HCT116 (cell line): ENCODE data around the gene BRINP1. TPM values are rescaled to one million over a fixed set of nuclear protein-coding genes. Genes with fewer than 3 reads are reported as not detected.

Experiments used
- ATAC-seq: fragments of 200-7000 bp; cut with Tn5 transposase; 2 replicates; pipeline ENCODE4 v1.9.1; 2020; ENCODE audit warnings: mild to moderate bottlenecking, moderate library complexity
- BruUV-seq: library from RNA; stranded (reverse); fragments of 400-500 nt; replicated peaks from 2 replicates; lab custom pipeline; 2021; lab: Mats Ljungman, UMichigan
- CTCF ChIA-PET: fragments of 300-600 bp; sonication (Branson Sonifier 250); formaldehyde crosslinking; loops from one replicate; lab custom pipeline; 2021; ENCODE audit warnings: antibody characterized with exemption; lab: Charles Lee
- POLR2A ChIA-PET: fragments of 300-600, 350-600 bp; sonication (Branson Sonifier 250); formaldehyde crosslinking; loops from one replicate; lab custom pipeline; 2021; ENCODE audit warnings: antibody characterized with exemption; lab: Charles Lee
- RAD21 ChIA-PET, 2 experiments: fragments of 300-600 bp; sonication (Branson Sonifier 250); formaldehyde crosslinking; loops; one replicate each; lab custom pipeline; 2023; ENCODE audit warnings: low total read pairs in 2 of 2; ENCODE audit not compliant: uncharacterized antibody in 2 of 2, unreplicated experiment in 2 of 2, low non-redundant PET in 1 of 2; lab: Charles Lee
- DNase-seq: peaks from one replicate; pipeline ENCODE4 v3.0.0-alpha.2; 2010; ENCODE audit warnings: low read depth, low spot score
- H2AFZ ChIP-seq: fragments of 200-600 bp; shearing (Covaris generic), sonication (generic); 2 replicates; pipeline ENCODE4 v1.6.1; 2017; ENCODE audit warnings: low read depth, mixed run types, mixed read lengths, antibody characterized with exemption, low read length; ENCODE audit not compliant: poor library complexity, severe bottlenecking
- H3K27ac ChIP-seq: 2 replicates; pipeline ENCODE4 v1.5.1; 2012; ENCODE audit warnings: low read depth, low read length
- H3K27me3 ChIP-seq: fragments of 200-600 bp; sonication (generic); 2 replicates; pipeline ENCODE4 v1.6.1; 2016; ENCODE audit warnings: mixed run types, low read length, mixed read lengths; ENCODE audit not compliant: insufficient read depth
- H3K36me3 ChIP-seq, 2 experiments: fragments of 200-500 bp in 1 of 2; fragments of 200-600 bp in 1 of 2; sonication (Bioruptor generic) in 1 of 2; sonication (generic) in 1 of 2; 2 replicates each; pipeline versions ENCODE4 v1.5.1 to v1.6.1; 2014 to 2016; ENCODE audit warnings: low read length in 2 of 2, inconsistent platforms in 1 of 2, mixed read lengths in 1 of 2, mixed run types in 1 of 2; ENCODE audit not compliant: insufficient read depth in 2 of 2, control insufficient read depth in 1 of 2
- H3K4me1 ChIP-seq, 2 experiments: fragments of 200-600 bp in 1 of 2; sonication (generic) in 1 of 2; 2 replicates each; pipeline versions ENCODE4 v1.5.1 to v1.6.1; 2012 to 2017; ENCODE audit warnings: low read length in 2 of 2, inconsistent platforms in 1 of 2, mild to moderate bottlenecking in 1 of 2, mixed read lengths in 1 of 2, mixed run types in 1 of 2, moderate library complexity in 1 of 2; ENCODE audit not compliant: insufficient read depth in 2 of 2, control insufficient read depth in 1 of 2
- H3K4me2 ChIP-seq: fragments of 200-600 bp; sonication (generic); 2 replicates; pipeline ENCODE4 v1.6.1; 2017; ENCODE audit warnings: mixed run types, low read length, mixed read lengths
- H3K4me3 ChIP-seq, 2 experiments: fragments of 200-600 bp in 1 of 2; sonication (generic) in 1 of 2; replicated peaks in 1 of 2; 2 replicates each; pipeline ENCODE4 v1.5.1; 2011 to 2016; ENCODE audit warnings: low read length in 2 of 2, control low read depth in 1 of 2, low read depth in 1 of 2, mild to moderate bottlenecking in 1 of 2, mixed read lengths in 1 of 2, mixed run types in 1 of 2
- H3K79me2 ChIP-seq: fragments of 200-600 bp; sonication (generic); 2 replicates; pipeline ENCODE4 v1.6.1; 2017; ENCODE audit warnings: mild to moderate bottlenecking, mixed run types, low read length, moderate library complexity, mixed read lengths; ENCODE audit not compliant: insufficient read depth
- H3K9ac ChIP-seq: fragments of 200-600 bp; sonication (generic); 2 replicates; pipeline ENCODE4 v1.6.1; 2016; ENCODE audit warnings: low read length, mixed read lengths
- H3K9me2 ChIP-seq: fragments of 200-600 bp; sonication (generic), shearing (Covaris generic); 2 replicates; pipeline ENCODE4 v1.6.1; 2017; ENCODE audit warnings: mixed run types, mild to moderate bottlenecking, moderate library complexity; ENCODE audit not compliant: insufficient read depth
- H3K9me3 ChIP-seq, 2 experiments: fragments of 200-500 bp in 1 of 2; fragments of 200-600 bp in 1 of 2; sonication (Bioruptor generic) in 1 of 2; sonication (generic) in 1 of 2; 2 replicates each; pipeline ENCODE4 v1.6.1; 2014 to 2017; ENCODE audit warnings: low read length in 2 of 2, mixed read lengths in 2 of 2, inconsistent platforms in 1 of 2, low read depth in 1 of 2, mild to moderate bottlenecking in 1 of 2, mixed run types in 1 of 2, moderate library complexity in 1 of 2; ENCODE audit not compliant: control insufficient read depth in 1 of 2, insufficient read depth in 1 of 2
- H4K20me1 ChIP-seq: fragments of 200-600 bp; sonication (generic), shearing (Covaris generic); 2 replicates; pipeline ENCODE4 v1.6.1; 2017; ENCODE audit warnings: mixed run types, mild to moderate bottlenecking, moderate library complexity; ENCODE audit not compliant: insufficient read depth
- ATF3 ChIP-seq: IDR thresholded peaks from 2 replicates; pipeline ENCODE4 v1.6.1; 2012
- EZH2 ChIP-seq: fragments of 200-600 bp; sonication (generic); IDR thresholded peaks from 2 replicates; pipeline ENCODE4 v1.6.1; 2017; ENCODE audit warnings: antibody characterized with exemption, mixed run types
- YY1 ChIP-seq: IDR thresholded peaks from 2 replicates; pipeline ENCODE4 v1.6.1; 2011; ENCODE audit warnings: low read length, low read depth, moderate library complexity, mild to moderate bottlenecking; ENCODE audit not compliant: insufficient replicate concordance; ENCODE audit errors: extremely low read depth
- ZBTB33 ChIP-seq: IDR thresholded peaks from 2 replicates; pipeline ENCODE4 v1.6.1; 2011; ENCODE audit warnings: mild to moderate bottlenecking, low read length, moderate library complexity; ENCODE audit not compliant: insufficient replicate concordance; ENCODE audit errors: extremely low read depth
- ZFX ChIP-seq: fragments of 450-650 bp; IDR thresholded peaks from 2 replicates; pipeline ENCODE4 v1.6.1; 2017
- intact Hi-C: fragments of 100-400 bp; cut with micrococcal nuclease; formaldehyde crosslinking; loops from 2 replicates; pipeline ENCODE4 v1.10.0; 2022
- total RNA-seq: library from RNA; stranded (reverse); gene quantifications from one replicate; pipeline ENCODE4 v1.2.1, GENCODE V29; 2021; ENCODE audit not compliant: unreplicated experiment
- TF ChIP-seq, protein P1 (sequence below): IDR thresholded peaks from 2 replicates; pipeline ENCODE4 v1.6.1; 2012; ENCODE audit warnings: low read depth

The BRINP1 gene
- total RNA-seq, 1 experiment from 2014 or later: not detected

DNA sequence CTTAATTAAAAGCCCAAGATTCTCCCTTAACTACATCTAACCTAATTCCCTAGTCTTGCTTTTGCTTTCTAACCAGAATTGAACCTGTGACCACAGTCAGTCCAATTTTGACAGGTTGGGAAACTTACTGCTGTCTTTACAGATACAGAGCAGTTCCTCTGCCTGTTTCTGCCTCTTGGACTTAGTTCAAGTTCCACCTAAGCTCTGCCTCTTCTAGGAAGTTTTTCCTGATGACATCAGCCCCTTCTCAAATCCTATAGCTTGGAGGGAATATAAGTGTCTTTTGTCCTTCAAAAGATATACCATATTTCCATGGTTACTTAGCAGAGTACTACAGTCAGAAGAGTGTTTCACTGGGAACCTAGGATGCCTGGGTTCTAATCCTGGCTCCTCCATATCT lies 31.7 kb downstream of the BRINP1 start (continued):
- TF ChIP-seq ZFX: no peak

DNA sequence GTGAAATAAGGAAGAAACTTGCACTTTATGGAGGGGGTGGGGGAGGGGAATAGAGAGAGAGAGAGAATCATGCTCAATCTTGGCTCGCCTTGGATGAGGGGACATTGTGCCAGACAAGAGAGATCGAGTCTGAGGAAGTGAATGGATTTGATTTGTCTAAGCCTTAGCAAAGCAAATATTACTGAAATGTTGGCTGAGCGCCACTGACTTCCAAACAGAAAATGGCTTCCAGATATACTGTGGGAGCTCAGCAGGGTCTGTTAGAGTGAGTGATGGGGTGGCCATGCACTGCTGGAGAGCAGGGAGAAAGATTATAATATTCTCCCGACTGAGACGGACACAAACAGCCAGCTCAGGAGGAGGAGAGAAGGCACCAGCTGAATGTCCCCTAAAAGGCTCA lies 34.5 kb downstream of the BRINP1 start:
- H3K4me2 ChIP-seq: no peak overlapping the region
- H3K79me2 ChIP-seq: no peaks in the 10 kb centered on the region
- no peaks in the 10 kb centered on the region for H3K4me1 ChIP-seq
- no peak overlapping the region for H2AFZ ChIP-seq
- RAD21 ChIA-PET: no interaction called here
- no peaks in the 10 kb centered on the region for H3K36me3 ChIP-seq
- H4K20me1 ChIP-seq: no peaks in the 10 kb centered on the region
- no peak overlapping the region for H3K9ac ChIP-seq
- H3K27me3 ChIP-seq: no peaks in the 10 kb centered on the region
- CTCF ChIA-PET: no interaction called here
- H3K9me3 ChIP-seq: peaks cover 11% of the 10 kb centered on the region in 2 experiments; a peak in 2 of 4 replicates
- ATAC-seq (no peak), DNase-seq (no peak)
- intact Hi-C loops: no loop called here
- BruUV-seq: no TSS peak
- no peak overlapping the region for H3K27ac ChIP-seq
- POLR2A ChIA-PET: no interaction called here
- no peaks in the 10 kb centered on the region for H3K9me2 ChIP-seq
- TF ChIP-seq, protein P1, sequence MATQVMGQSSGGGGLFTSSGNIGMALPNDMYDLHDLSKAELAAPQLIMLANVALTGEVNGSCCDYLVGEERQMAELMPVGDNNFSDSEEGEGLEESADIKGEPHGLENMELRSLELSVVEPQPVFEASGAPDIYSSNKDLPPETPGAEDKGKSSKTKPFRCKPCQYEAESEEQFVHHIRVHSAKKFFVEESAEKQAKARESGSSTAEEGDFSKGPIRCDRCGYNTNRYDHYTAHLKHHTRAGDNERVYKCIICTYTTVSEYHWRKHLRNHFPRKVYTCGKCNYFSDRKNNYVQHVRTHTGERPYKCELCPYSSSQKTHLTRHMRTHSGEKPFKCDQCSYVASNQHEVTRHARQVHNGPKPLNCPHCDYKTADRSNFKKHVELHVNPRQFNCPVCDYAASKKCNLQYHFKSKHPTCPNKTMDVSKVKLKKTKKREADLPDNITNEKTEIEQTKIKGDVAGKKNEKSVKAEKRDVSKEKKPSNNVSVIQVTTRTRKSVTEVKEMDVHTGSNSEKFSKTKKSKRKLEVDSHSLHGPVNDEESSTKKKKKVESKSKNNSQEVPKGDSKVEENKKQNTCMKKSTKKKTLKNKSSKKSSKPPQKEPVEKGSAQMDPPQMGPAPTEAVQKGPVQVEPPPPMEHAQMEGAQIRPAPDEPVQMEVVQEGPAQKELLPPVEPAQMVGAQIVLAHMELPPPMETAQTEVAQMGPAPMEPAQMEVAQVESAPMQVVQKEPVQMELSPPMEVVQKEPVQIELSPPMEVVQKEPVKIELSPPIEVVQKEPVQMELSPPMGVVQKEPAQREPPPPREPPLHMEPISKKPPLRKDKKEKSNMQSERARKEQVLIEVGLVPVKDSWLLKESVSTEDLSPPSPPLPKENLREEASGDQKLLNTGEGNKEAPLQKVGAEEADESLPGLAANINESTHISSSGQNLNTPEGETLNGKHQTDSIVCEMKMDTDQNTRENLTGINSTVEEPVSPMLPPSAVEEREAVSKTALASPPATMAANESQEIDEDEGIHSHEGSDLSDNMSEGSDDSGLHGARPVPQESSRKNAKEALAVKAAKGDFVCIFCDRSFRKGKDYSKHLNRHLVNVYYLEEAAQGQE: no peak
- TF ChIP-seq ATF3 (no peak), YY1 (no peak), ZBTB33 (no peak), EZH2 (no peak)
- TF ChIP-seq, all 23 proteins: peak for 0
- H3K4me3 ChIP-seq: no peak overlapping the region
